ENCODE data around the gene NRG3.

- TF ChIP-seq CTCF (IDR thresholded peaks at IDR 0.05) (no peak), POLR2A (IDR thresholded peaks at IDR 0.05) (no peak)
Measured at GRCh38 chr10:82284180-82284579, 409.2 kb downstream of the NRG3 start.
